Fibroblast of lung (primary cell): ENCODE measurements around the gene ZFPM1. TPM values are rescaled to one million over a fixed set of nuclear protein-coding genes. Genes with fewer than 3 reads are reported as not detected.

ENCODE experiments used
- DNase-seq, 2 donors: peaks; one replicate each; pipeline versions ENCODE4 v3.0.0 to v3.0.0-alpha.2; 2010; ENCODE audit warnings: low read depth in 2 of 2
- H2AFZ ChIP-seq: 2 replicates; pipeline ENCODE4 v1.5.1; 2012; ENCODE audit warnings: low read length, control low read depth, inconsistent platforms
- H3K27ac ChIP-seq: 2 replicates; pipeline ENCODE4 v1.5.1; 2011; ENCODE audit warnings: low read length, control low read depth; ENCODE audit not compliant: insufficient read depth
- H3K27me3 ChIP-seq: 2 replicates; pipeline ENCODE4 v1.5.1; 2011; ENCODE audit warnings: mild to moderate bottlenecking, low read length; ENCODE audit not compliant: control insufficient read depth, insufficient read depth
- H3K36me3 ChIP-seq: 2 replicates; pipeline ENCODE4 v1.5.1; 2011; ENCODE audit warnings: low read length; ENCODE audit not compliant: control insufficient read depth, insufficient read depth
- H3K4me1 ChIP-seq: 2 replicates; pipeline ENCODE4 v1.5.1; 2011; ENCODE audit warnings: low read length; ENCODE audit not compliant: control insufficient read depth, insufficient read depth; ENCODE audit errors: extremely low read depth
- H3K4me2 ChIP-seq: 2 replicates; pipeline ENCODE4 v1.5.1; 2011; ENCODE audit warnings: low read length, control low read depth; ENCODE audit not compliant: insufficient read depth; ENCODE audit errors: extremely low read depth
- H3K4me3 ChIP-seq, 4 experiments: fragments of 200-600 bp in 1 of 4; sonication (generic) in 1 of 4; replicated peaks in 1 of 4; 2 replicates each; pipeline ENCODE4 v1.5.1; 2011 to 2016; ENCODE audit warnings: low read length in 4 of 4, low read depth in 3 of 4, mild to moderate bottlenecking in 3 of 4, control low read depth in 2 of 4, inconsistent platforms in 1 of 4, mixed read lengths in 1 of 4; ENCODE audit not compliant: insufficient read depth in 1 of 4; ENCODE audit errors: control extremely low read depth in 1 of 4
- H3K79me2 ChIP-seq: 2 replicates; pipeline ENCODE4 v1.5.1; 2012; ENCODE audit warnings: mild to moderate bottlenecking, low read length, inconsistent platforms; ENCODE audit not compliant: control insufficient read depth, insufficient read depth
- H3K9ac ChIP-seq: 2 replicates; pipeline ENCODE4 v1.5.1; 2011; ENCODE audit warnings: mild to moderate bottlenecking, low read length, control low read depth; ENCODE audit not compliant: insufficient read depth
- H3K9me3 ChIP-seq: 2 replicates; pipeline ENCODE4 v1.5.1; 2012; ENCODE audit warnings: low read depth, low read length; ENCODE audit not compliant: control insufficient read depth, insufficient read depth
- H4K20me1 ChIP-seq: 2 replicates; pipeline ENCODE4 v1.5.1; 2011; ENCODE audit warnings: low read length; ENCODE audit not compliant: control insufficient read depth, insufficient read depth; ENCODE audit errors: extremely low read depth
- CTCF ChIP-seq, 2 donors: IDR thresholded peaks in 1 of 2; conservative IDR thresholded peaks in 1 of 2; 1 replicate in 1 of 2; 2 replicates in 1 of 2; pipeline ENCODE4 v1.5.1; 2011 to 2012; ENCODE audit warnings: low read length in 2 of 2, control low read depth in 1 of 2, inconsistent platforms in 1 of 2, low read depth in 1 of 2, mild to moderate bottlenecking in 1 of 2
- EZH2 ChIP-seq: IDR thresholded peaks from 2 replicates; pipeline ENCODE4 v1.5.1; 2012; ENCODE audit warnings: low read length, control low read depth, mild to moderate bottlenecking; ENCODE audit errors: missing control alignments
- polyA plus RNA-seq, 2 donors: library from polyadenylated mRNA; depleted of rRNA in 1 of 2; stranded (reverse) in 1 of 2; unstranded in 1 of 2; fragments of >200 nt; gene quantifications; 2 replicates each; pipeline ENCODE4 v1.2.1, GENCODE V29; 2011 to 2012; ENCODE audit warnings: missing spikeins in 1 of 2
- total RNA-seq: library from RNA; depleted of rRNA; stranded (reverse); fragments of >200 nt; gene quantifications from 2 replicates; pipeline ENCODE4 v1.2.1, GENCODE V29; 2014

The ZFPM1 gene
- total and polyA plus RNA-seq, 2 donors (not counting 1 experiment from before 2014, with no cell fraction given), result 0.27 to 1.7 TPM

DNA sequence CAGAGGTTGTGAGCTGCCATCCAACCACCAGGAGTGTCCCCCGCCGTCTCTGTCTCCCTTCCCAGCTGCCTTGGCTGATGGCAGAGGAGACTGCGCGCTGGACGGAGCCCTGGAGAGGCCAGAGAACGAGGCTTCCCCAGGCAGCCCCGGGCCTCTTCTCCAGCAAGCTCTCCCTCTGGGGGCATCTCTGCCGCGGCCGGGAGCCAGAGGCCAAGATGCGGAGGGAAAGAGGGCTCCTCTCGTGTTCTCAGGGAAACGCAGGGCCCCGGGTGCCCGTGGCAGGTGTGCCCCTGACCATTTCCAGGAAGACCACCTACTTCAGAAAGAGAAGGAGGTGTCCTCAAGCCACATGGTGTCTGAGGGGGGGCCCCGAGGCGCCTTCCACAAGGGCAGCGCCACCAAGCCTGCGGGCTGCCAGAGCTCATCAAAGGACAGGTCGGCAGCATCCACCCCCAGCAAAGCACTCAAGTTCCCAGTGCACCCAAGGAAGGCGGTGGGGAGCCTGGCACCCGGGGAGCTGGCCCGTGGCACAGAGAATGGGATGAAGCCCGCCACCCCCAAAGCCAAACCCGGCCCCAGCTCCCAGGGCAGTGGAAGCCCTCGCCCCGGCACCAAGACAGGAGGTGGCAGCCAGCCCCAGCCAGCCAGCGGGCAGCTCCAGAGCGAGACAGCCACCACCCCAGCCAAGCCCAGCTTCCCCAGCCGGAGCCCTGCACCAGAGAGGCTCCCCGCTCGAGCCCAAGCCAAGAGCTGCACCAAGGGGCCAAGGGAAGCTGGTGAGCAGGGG is 14.8 kb upstream of the ZFPM1 start:
- no peak overlapping the region for H2AFZ ChIP-seq
- H3K79me2 ChIP-seq, result no peaks in the 10 kb centered on the region
- no peak for TF ChIP-seq CTCF (conservative IDR thresholded peaks at IDR 0.05 in 1 of 2, IDR thresholded peaks at IDR 0.05 in 1 of 2; ENCODE audit: low read depth in 1 of 2, low read length in 2 of 2)
- TF ChIP-seq EZH2, result no peak
- H3K4me3 ChIP-seq, result no peak overlapping the region
- no peaks in the 10 kb centered on the region for H3K27me3 ChIP-seq
- no peaks in the 10 kb centered on the region for H3K4me1 ChIP-seq
- no peak for DNase-seq
- no peak overlapping the region for H3K4me2 ChIP-seq
- no peaks in the 10 kb centered on the region for H3K36me3 ChIP-seq
- H3K9ac ChIP-seq, result no peak overlapping the region
- H3K27ac ChIP-seq, result no peak overlapping the region
- no peaks in the 10 kb centered on the region for H3K9me3 ChIP-seq
- H4K20me1 ChIP-seq, result no peaks in the 10 kb centered on the region

DNA sequence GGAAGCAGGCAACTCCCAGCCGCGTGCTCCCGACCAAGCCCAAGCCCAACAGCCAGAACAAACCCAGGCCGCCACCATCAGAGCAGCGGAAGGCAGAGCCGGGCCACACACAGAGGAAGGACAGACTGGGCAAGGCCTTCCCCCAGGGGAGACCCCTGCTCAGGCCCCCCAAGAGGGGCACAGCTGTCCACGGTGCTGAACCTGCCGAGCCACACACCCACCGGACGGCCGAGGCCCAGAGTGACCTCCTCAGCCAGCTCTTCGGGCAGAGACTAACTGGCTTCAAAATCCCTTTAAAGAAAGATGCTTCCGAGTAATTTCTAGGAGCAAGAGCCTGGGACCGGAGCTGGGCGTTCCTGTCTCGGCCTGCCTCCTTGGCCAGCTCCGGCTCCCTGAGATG is 14.1 kb upstream of the ZFPM1 start:
- Histone ChIP-seq H3K27me3 (no peaks in the 10 kb centered on the region), H3K36me3 (no peaks in the 10 kb centered on the region), H3K9me3 (no peaks in the 10 kb centered on the region), H3K27ac (no peak overlapping the region), H2AFZ (no peak overlapping the region), H3K4me2 (no peak overlapping the region), H3K4me3 (no peak overlapping the region), H3K4me1 (no peaks in the 10 kb centered on the region), H3K9ac (no peak overlapping the region), H3K79me2 (no peaks in the 10 kb centered on the region), H4K20me1 (no peaks in the 10 kb centered on the region)
- DNase-seq, result no peak
- TF ChIP-seq EZH2 (no peak), CTCF (conservative IDR thresholded peaks at IDR 0.05 in 1 of 2, IDR thresholded peaks at IDR 0.05 in 1 of 2; ENCODE audit: low read depth in 1 of 2, low read length in 2 of 2) (no peak)

DNA sequence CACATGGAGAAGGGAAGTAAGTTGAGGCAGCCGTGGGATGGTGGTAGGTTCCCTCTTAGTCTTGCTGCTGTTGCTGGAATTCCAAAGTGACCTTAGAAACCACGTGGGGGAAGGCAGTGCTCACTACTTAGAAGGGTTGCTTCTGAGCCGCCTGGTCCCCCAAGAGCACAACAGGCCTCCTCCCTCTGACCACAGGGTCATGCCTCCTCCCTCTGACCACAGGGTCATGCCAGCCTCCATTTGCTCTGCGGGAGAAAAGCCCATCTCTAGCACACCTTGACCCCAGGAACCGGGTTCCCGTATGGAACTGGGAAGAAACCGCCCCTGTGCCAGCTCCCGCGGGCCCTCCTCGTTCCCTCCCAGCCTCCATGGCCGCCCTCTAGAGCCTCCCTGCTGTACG is 13.4 kb upstream of the ZFPM1 start:
- Histone ChIP-seq H3K36me3 (no peaks in the 10 kb centered on the region), H2AFZ (no peak overlapping the region), H3K9ac (no peak overlapping the region), H3K9me3 (no peaks in the 10 kb centered on the region), H3K27me3 (no peaks in the 10 kb centered on the region), H3K79me2 (no peaks in the 10 kb centered on the region), H4K20me1 (no peaks in the 10 kb centered on the region), H3K27ac (no peak overlapping the region), H3K4me3 (no peak overlapping the region), H3K4me2 (no peak overlapping the region), H3K4me1 (no peaks in the 10 kb centered on the region)
- no peak for DNase-seq
- TF ChIP-seq EZH2 (no peak), CTCF (conservative IDR thresholded peaks at IDR 0.05 in 1 of 2, IDR thresholded peaks at IDR 0.05 in 1 of 2; ENCODE audit: low read depth in 1 of 2, low read length in 2 of 2) (no peak)
